Trophoblast cell (in vitro differentiated cells and primary cell): ENCODE data around the gene PPP2R5E.

Source experiments
- DNase-seq, 2 donors: peaks; one replicate each; pipeline ENCODE4 v3.0.0-alpha.2; 2016
- H2AFZ ChIP-seq: 2 replicates; pipeline ENCODE4 v1.6.1; 2013; ENCODE audit warnings: low read length, moderate library complexity, mild to moderate bottlenecking; ENCODE audit not compliant: insufficient read depth, poor library complexity
- H2AK5ac ChIP-seq: 2 replicates; pipeline ENCODE4 v1.6.1; 2013; ENCODE audit warnings: mild to moderate bottlenecking, low read length
- H2BK120ac ChIP-seq: 2 replicates; pipeline ENCODE4 v1.6.1; 2013; ENCODE audit warnings: low read length, mild to moderate bottlenecking, moderate library complexity; ENCODE audit not compliant: insufficient read depth, poor library complexity
- H2BK12ac ChIP-seq: 2 replicates; pipeline ENCODE4 v1.6.1; 2013; ENCODE audit warnings: mild to moderate bottlenecking, low read length, moderate library complexity
- H2BK5ac ChIP-seq: 2 replicates; pipeline ENCODE4 v1.6.1; 2013; ENCODE audit warnings: low read length, low read depth, moderate library complexity, mild to moderate bottlenecking; ENCODE audit not compliant: poor library complexity
- H3K14ac ChIP-seq: 2 replicates; pipeline ENCODE4 v1.6.1; 2013; ENCODE audit warnings: mild to moderate bottlenecking, low read length
- H3K18ac ChIP-seq: 2 replicates; pipeline ENCODE4 v1.6.1; 2013; ENCODE audit warnings: mild to moderate bottlenecking, low read length
- H3K23ac ChIP-seq: 2 replicates; pipeline ENCODE4 v1.6.1; 2013; ENCODE audit warnings: low read length
- H3K27ac ChIP-seq: 2 replicates; pipeline ENCODE4 v1.5.1; 2013; ENCODE audit warnings: low read depth, mild to moderate bottlenecking, inconsistent platforms, low read length, moderate library complexity
- H3K27me3 ChIP-seq: 2 replicates; pipeline ENCODE4 v1.6.1; 2013; ENCODE audit warnings: inconsistent platforms, mild to moderate bottlenecking, low read length, moderate library complexity; ENCODE audit not compliant: insufficient read depth
- H3K36me3 ChIP-seq, 2 experiments: 1 replicate in 1 of 2; 2 replicates in 1 of 2; pipeline ENCODE4 v1.6.1; 2013; ENCODE audit warnings: low read length in 2 of 2, mild to moderate bottlenecking in 2 of 2, moderate library complexity in 1 of 2; ENCODE audit not compliant: insufficient read depth in 2 of 2, control insufficient read depth in 1 of 2
- H3K4ac ChIP-seq: 2 replicates; pipeline ENCODE4 v1.6.1; 2013; ENCODE audit warnings: low read depth, mild to moderate bottlenecking, low read length, moderate library complexity
- H3K4me1 ChIP-seq, 2 experiments: 1 replicate in 1 of 2; 2 replicates in 1 of 2; pipeline ENCODE4 v1.6.1; 2013; ENCODE audit warnings: low read length in 2 of 2, mild to moderate bottlenecking in 2 of 2, moderate library complexity in 1 of 2; ENCODE audit not compliant: insufficient read depth in 2 of 2, control insufficient read depth in 1 of 2
- H3K4me2 ChIP-seq: 2 replicates; pipeline ENCODE4 v1.6.1; 2013; ENCODE audit warnings: inconsistent platforms, mild to moderate bottlenecking, low read length, moderate library complexity
- H3K4me3 ChIP-seq: 2 replicates; pipeline ENCODE4 v1.5.1; 2013; ENCODE audit warnings: mild to moderate bottlenecking, low read depth, low read length, inconsistent platforms
- H3K79me1 ChIP-seq: one replicate; pipeline ENCODE4 v1.6.1; 2013; ENCODE audit warnings: low read length
- H3K79me2 ChIP-seq: 2 replicates; pipeline ENCODE4 v1.6.1; 2013; ENCODE audit warnings: low read length, mild to moderate bottlenecking; ENCODE audit not compliant: control insufficient read depth, insufficient read depth, poor library complexity
- H3K9ac ChIP-seq: 2 replicates; pipeline ENCODE4 v1.6.1; 2013; ENCODE audit warnings: mild to moderate bottlenecking, low read length
- H3K9me3 ChIP-seq: 2 replicates; pipeline ENCODE4 v1.6.1; 2013; ENCODE audit warnings: low read depth, mild to moderate bottlenecking, control low read depth, inconsistent platforms, low read length; ENCODE audit not compliant: insufficient read depth
- H4K12ac ChIP-seq: 2 replicates; pipeline ENCODE4 v1.6.1; 2013; ENCODE audit warnings: low read depth, mild to moderate bottlenecking, low read length, moderate library complexity
- H4K8ac ChIP-seq: 2 replicates; pipeline ENCODE4 v1.6.1; 2013; ENCODE audit warnings: low read depth, mild to moderate bottlenecking, low read length, moderate library complexity
- H4K91ac ChIP-seq: one replicate; pipeline ENCODE4 v1.6.1; 2013; ENCODE audit warnings: low read depth, mild to moderate bottlenecking, low read length, moderate library complexity
- WGBS: extraction: QIAGEN DNeasy Blood & Tissue Kit; methylation state at CpG from one replicate; pipeline ENCODE4 v1.1.7; 2013; ENCODE audit warnings: missing lambda C conversion rate; ENCODE audit not compliant: insufficient read length, insufficient coverage; ENCODE audit errors: extremely low coverage; 5-methylcytosine and 5-hydroxymethylcytosine counted together

PPP2R5E gene

DNA sequence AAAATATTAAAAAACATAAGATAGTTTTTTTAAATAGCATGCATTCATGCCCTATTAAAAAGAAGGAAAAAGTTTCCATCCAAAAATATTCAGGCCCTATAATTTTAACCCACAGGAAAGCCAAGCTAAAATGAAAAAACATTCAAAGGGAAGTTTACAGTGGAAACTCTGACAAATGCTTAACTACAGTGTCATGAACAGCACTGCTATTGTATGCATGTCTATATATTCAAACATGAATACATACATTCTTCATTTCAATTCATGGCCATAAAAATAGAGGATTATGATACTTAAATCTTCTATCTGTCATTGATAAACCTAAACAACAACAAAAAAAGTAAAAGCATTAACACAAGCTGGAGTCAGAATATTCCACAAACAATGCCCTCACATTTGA is 67.4 kb downstream of the PPP2R5E start:
- no peak overlapping the region for H3K23ac ChIP-seq
- no peaks in the 10 kb centered on the region for H3K36me3 ChIP-seq
- H4K91ac ChIP-seq = no peak overlapping the region
- no peak overlapping the region for H3K4me2 ChIP-seq
- H3K79me2 ChIP-seq = peaks cover 4% of the 10 kb centered on the region
- no peak overlapping the region for H3K4me3 ChIP-seq
- no peak overlapping the region for H3K9ac ChIP-seq
- H3K27me3 ChIP-seq = no peaks in the 10 kb centered on the region
- H2BK5ac ChIP-seq = no peak overlapping the region
- no peaks in the 10 kb centered on the region for H3K9me3 ChIP-seq
- no peak overlapping the region for H3K18ac ChIP-seq
- H4K8ac ChIP-seq = no peak overlapping the region
- no peak overlapping the region for H2BK120ac ChIP-seq
- no peak overlapping the region for H3K4ac ChIP-seq
- H3K79me1 ChIP-seq = no peaks in the 10 kb centered on the region
- H3K4me1 ChIP-seq = peaks cover 5 to 7% of the 10 kb centered on the region in 2 experiments
- DNase-seq = no peak
- H2AK5ac ChIP-seq = no peak overlapping the region
- H3K27ac ChIP-seq = no peak overlapping the region
- H3K14ac ChIP-seq = no peak overlapping the region
- H4K12ac ChIP-seq = no peak overlapping the region
- H2BK12ac ChIP-seq = no peak overlapping the region
- no peak overlapping the region for H2AFZ ChIP-seq

DNA sequence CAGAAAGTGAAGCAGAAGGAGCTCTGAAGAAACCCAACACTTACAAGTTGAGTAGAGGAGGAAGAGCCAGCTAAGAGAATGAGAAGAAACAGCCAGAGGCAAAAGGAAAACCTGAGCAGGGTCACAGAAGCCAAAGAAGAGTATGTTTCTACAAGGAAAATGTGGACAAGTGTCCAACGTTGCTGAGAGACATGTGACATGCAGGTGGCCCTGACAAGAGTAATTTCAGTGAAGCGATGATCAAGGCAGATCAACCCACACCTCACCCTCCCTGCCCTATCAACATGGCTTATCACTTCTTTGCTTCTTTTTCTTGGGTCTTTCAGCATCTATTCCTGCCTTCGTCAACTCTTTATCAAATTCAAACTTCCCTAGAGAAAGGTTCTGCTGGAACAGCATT is 68.3 kb downstream of the PPP2R5E start:
- Histone ChIP-seq H3K27me3 (no peaks in the 10 kb centered on the region), H3K9me3 (no peaks in the 10 kb centered on the region), H2BK5ac (no peak overlapping the region), H3K23ac (no peak overlapping the region), H3K79me1 (no peaks in the 10 kb centered on the region), H3K79me2 (peaks cover 4% of the 10 kb centered on the region), H2BK120ac (no peak overlapping the region), H2AK5ac (no peak overlapping the region), H3K36me3 (no peaks in the 10 kb centered on the region), H3K4me1 (peaks cover 5 to 7% of the 10 kb centered on the region in 2 experiments), H3K18ac (no peak overlapping the region), H3K9ac (no peak overlapping the region), H4K91ac (no peak overlapping the region), H4K8ac (no peak overlapping the region), H3K4me3 (no peak overlapping the region), H3K4ac (peak overlapping the region; percentile 70), H3K4me2 (no peak overlapping the region), H3K14ac (no peak overlapping the region), H2AFZ (no peak overlapping the region), H4K12ac (no peak overlapping the region), H2BK12ac (no peak overlapping the region), H3K27ac (no peak overlapping the region)
- WGBS = no CpG with 5 or more reads among the region's 3 CpGs
- DNase-seq = no peak

DNA sequence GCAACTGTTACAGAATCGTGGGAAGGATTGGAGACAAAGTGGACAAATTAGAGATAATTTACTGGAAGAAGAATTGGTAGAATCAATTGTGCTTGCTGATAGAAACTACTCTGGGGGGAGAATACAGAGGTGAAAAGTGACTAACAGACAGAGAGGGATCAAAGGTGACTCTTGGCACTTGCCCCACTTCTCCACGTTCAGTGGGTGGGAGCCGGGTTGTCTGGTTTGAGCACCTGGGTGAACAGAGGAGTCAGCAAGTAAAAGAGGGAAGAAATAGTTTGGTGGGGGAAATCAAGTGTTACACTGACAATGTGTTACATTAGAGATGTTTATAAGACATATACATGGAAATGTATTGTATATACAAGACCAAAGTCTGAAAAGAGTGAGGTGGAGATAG is 69.1 kb downstream of the PPP2R5E start:
- Histone ChIP-seq H3K9me3 (no peaks in the 10 kb centered on the region), H4K8ac (no peak overlapping the region), H3K36me3 (no peaks in the 10 kb centered on the region), H3K18ac (peak overlapping the region; percentile 65), H3K4me3 (no peak overlapping the region), H3K4me2 (no peak overlapping the region), H3K79me1 (no peaks in the 10 kb centered on the region), H3K4ac (no peak overlapping the region), H3K4me1 (peaks cover 5 to 7% of the 10 kb centered on the region in 2 experiments), H2AK5ac (no peak overlapping the region), H2AFZ (no peak overlapping the region), H2BK5ac (no peak overlapping the region), H4K12ac (no peak overlapping the region), H3K14ac (no peak overlapping the region), H3K27me3 (no peaks in the 10 kb centered on the region), H3K23ac (no peak overlapping the region), H2BK120ac (no peak overlapping the region), H3K9ac (no peak overlapping the region), H2BK12ac (no peak overlapping the region), H3K79me2 (peaks cover 4% of the 10 kb centered on the region), H4K91ac (peak overlapping the region; percentile 24), H3K27ac (no peak overlapping the region)
- no CpG with 5 or more reads among the region's 3 CpGs for WGBS
- DNase-seq = no peak

DNA sequence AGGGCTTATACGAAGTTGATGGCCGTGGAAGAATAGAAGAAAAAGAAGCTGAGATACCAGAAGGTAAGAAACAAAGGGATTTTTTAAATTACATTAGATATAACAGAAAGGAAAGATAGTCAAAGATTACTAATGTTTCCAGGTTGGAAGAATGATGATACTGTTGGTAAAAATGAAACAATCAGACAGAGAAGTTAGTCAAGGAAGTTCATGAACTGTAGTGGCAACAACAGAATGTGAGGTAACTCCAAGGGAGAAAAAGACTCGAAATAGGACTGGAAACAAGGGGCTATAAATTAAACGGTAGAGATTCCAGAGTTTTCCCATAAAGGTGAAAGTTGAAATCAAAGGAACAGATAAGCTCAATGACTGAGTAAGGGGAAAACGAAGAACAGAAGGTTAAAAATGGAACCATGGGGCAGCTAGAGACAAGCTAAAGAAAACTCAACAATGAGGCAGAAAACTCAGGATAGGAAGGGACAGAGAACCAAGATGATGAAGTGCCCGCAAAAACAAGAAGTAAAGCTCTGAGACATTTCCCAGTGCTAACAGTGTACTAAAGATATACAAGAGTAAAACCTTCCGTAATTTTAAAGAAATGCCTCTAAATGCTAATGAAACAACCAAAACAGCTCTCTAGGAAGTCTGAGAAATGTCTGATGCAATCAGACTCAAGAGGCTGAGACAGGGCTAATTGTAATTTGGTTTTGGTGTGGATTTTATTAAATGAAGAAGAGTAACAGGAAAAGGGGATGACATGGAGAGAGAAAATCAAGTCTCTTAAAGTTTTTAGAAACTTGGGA is 70.0 kb downstream of the PPP2R5E start:
- Histone ChIP-seq H3K27ac (no peak overlapping the region), H4K8ac (no peak overlapping the region), H3K4me3 (no peak overlapping the region), H2BK12ac (no peak overlapping the region), H3K9me3 (no peaks in the 10 kb centered on the region), H3K79me1 (no peaks in the 10 kb centered on the region), H3K4me1 (peaks cover 5 to 7% of the 10 kb centered on the region in 2 experiments), H3K9ac (no peak overlapping the region), H2BK120ac (no peak overlapping the region), H2AFZ (no peak overlapping the region), H4K12ac (no peak overlapping the region), H2BK5ac (no peak overlapping the region), H2AK5ac (no peak overlapping the region), H3K27me3 (no peaks in the 10 kb centered on the region), H4K91ac (no peak overlapping the region), H3K4ac (peak overlapping the region; percentile 80), H3K18ac (no peak overlapping the region), H3K79me2 (peaks cover 4% of the 10 kb centered on the region), H3K36me3 (no peaks in the 10 kb centered on the region), H3K14ac (no peak overlapping the region), H3K4me2 (no peak overlapping the region), H3K23ac (no peak overlapping the region)
- DNase-seq = peak in 1 of 2 donors; percentile 3
- WGBS = no CpG with 5 or more reads among the region's 7 CpGs
